Smooth muscle cell (in vitro differentiated cells): Measurements from ENCODE around the gene ROBO1. TPM values are rescaled to one million over a fixed set of nuclear protein-coding genes. Genes with fewer than 3 reads are reported as not detected.

Experiments
- DNase-seq: peaks from one replicate; lab custom pipeline; 2025; ENCODE audit not compliant: unreplicated experiment; lab: John Stamatoyannopoulos, UW
- H2AFZ ChIP-seq: fragments of 200-600 bp; sonication (generic); 2 replicates; pipeline ENCODE4 v1.6.0; 2016; ENCODE audit warnings: antibody characterized with exemption, low read depth, mild to moderate bottlenecking
- H3F3A ChIP-seq: fragments of 200-600 bp; sonication (generic); 2 replicates; pipeline ENCODE4 v1.6.0; 2017; ENCODE audit warnings: antibody characterized with exemption, low read depth
- H3K27ac ChIP-seq: fragments of 200-600 bp; sonication (generic); 2 replicates; pipeline ENCODE4 v1.5.1; 2016; ENCODE audit warnings: low read depth, mild to moderate bottlenecking
- H3K27me3 ChIP-seq: fragments of 200-600 bp; sonication (generic); 2 replicates; pipeline ENCODE4 v1.6.1; 2016; ENCODE audit warnings: low read depth, mild to moderate bottlenecking
- H3K36me3 ChIP-seq: fragments of 200-600 bp; sonication (generic); 2 replicates; pipeline ENCODE4 v1.5.1; 2016; ENCODE audit warnings: low read depth
- H3K4me1 ChIP-seq: fragments of 200-600 bp; sonication (generic); 2 replicates; pipeline ENCODE4 v1.5.1; 2016; ENCODE audit warnings: low read depth
- H3K4me2 ChIP-seq: fragments of 200-600 bp; sonication (generic); 2 replicates; pipeline ENCODE4 v1.6.0; 2016; ENCODE audit warnings: mild to moderate bottlenecking
- H3K4me3 ChIP-seq: fragments of 200-600 bp; sonication (generic); 2 replicates; pipeline ENCODE4 v1.5.1; 2016; ENCODE audit warnings: mild to moderate bottlenecking
- H3K79me2 ChIP-seq: fragments of 200-600 bp; sonication (generic); 2 replicates; pipeline ENCODE4 v1.6.0; 2016; ENCODE audit warnings: low read depth, mild to moderate bottlenecking
- H3K9ac ChIP-seq: fragments of 200-600 bp; sonication (generic); 2 replicates; pipeline ENCODE4 v1.6.0; 2016; ENCODE audit warnings: low read depth
- H3K9me3 ChIP-seq: fragments of 200-600 bp; sonication (generic); replicated peaks from 2 replicates; pipeline ENCODE4 v1.5.1; 2016; ENCODE audit warnings: low read depth
- H4K20me1 ChIP-seq: fragments of 200-600 bp; sonication (generic); 2 replicates; pipeline ENCODE4 v1.6.0; 2016; ENCODE audit warnings: low read depth
- WGBS: methylation state at CpG from one replicate; pipeline ENCODE4 v1.1.7; 2016; ENCODE audit warnings: low lambda C conversion rate; 5-methylcytosine and 5-hydroxymethylcytosine counted together
- polyA plus RNA-seq: library from polyadenylated mRNA; unstranded; fragments of >200 nt; fragmentation: Nextera tagmentation; extraction: Ambion mirVana; gene quantifications from 2 replicates; pipeline ENCODE4 v1.2.1, GENCODE V29; 2016
- total RNA-seq: library from RNA; depleted of rRNA; stranded (reverse); fragments of >200 nt; gene quantifications from 2 replicates; pipeline ENCODE4 v1.2.3, GENCODE V29; 2014
- TF ChIP-seq, protein P1 (sequence below): fragments of 200-600 bp; sonication (generic); IDR thresholded peaks from 2 replicates; pipeline ENCODE4 v1.5.1; 2017; ENCODE audit warnings: borderline replicate concordance, mild to moderate bottlenecking, antibody characterized with exemption; ENCODE audit not compliant: insufficient read depth, poor library complexity, severe bottlenecking

ROBO1 gene
- total and polyA plus RNA-seq, 2 experiments from 2014 or later = 30.5 to 79.5 TPM

DNA sequence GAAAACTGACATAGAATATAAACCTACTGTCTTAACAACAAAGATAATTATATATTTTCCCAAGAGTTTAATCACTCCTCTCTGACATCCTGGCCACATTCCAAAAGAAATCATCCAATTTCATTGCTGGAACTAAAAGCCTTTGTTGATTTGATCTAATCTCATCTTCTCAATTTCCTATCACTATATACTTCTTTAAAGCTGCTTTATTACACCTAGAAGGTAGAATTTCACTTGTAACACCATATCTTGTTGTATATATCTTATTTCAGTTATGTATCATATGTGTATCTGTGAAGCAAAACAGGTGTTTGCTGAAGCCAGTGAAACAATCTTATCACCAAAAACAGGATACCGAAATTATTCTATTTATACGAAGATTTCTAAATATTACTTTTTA lies 740.2 kb downstream of the ROBO1 start:
- H2AFZ ChIP-seq = no peak overlapping the region
- TF ChIP-seq, protein P1, sequence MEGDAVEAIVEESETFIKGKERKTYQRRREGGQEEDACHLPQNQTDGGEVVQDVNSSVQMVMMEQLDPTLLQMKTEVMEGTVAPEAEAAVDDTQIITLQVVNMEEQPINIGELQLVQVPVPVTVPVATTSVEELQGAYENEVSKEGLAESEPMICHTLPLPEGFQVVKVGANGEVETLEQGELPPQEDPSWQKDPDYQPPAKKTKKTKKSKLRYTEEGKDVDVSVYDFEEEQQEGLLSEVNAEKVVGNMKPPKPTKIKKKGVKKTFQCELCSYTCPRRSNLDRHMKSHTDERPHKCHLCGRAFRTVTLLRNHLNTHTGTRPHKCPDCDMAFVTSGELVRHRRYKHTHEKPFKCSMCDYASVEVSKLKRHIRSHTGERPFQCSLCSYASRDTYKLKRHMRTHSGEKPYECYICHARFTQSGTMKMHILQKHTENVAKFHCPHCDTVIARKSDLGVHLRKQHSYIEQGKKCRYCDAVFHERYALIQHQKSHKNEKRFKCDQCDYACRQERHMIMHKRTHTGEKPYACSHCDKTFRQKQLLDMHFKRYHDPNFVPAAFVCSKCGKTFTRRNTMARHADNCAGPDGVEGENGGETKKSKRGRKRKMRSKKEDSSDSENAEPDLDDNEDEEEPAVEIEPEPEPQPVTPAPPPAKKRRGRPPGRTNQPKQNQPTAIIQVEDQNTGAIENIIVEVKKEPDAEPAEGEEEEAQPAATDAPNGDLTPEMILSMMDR = no peak
- WGBS = 87% methylated on average over 2 of the region's 2 CpGs

DNA sequence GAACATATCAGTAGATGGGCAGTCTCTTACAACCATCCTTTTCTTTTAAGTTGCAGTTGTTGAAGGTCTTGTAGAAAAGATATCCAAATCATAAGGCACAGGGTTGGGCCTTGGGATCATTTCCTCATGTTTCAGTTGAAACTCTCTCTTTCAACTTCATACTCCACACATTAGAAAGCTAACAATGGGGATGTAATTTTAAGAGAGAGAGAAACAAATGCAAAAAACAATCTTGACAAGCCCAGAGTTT lies 747.9 kb downstream of the ROBO1 start:
- peak overlapping the region; percentile 94 for H3K4me2 ChIP-seq
- no peak overlapping the region for H3K27ac ChIP-seq
- peaks cover 22% of the 10 kb centered on the region for H3K4me1 ChIP-seq
- no peak for DNase-seq
- peak overlapping the region; percentile 80 for H3K4me3 ChIP-seq
- peaks cover 24% of the 10 kb centered on the region for H4K20me1 ChIP-seq
- no peaks in the 10 kb centered on the region for H3K9me3 ChIP-seq
- TF ChIP-seq, protein P1 = no peak
- H3K27me3 ChIP-seq = no peaks in the 10 kb centered on the region
- no peak overlapping the region for H3K9ac ChIP-seq
- H3K36me3 ChIP-seq = no peaks in the 10 kb centered on the region
- peak overlapping the region; percentile 14 for H2AFZ ChIP-seq
- no peaks in the 10 kb centered on the region for H3F3A ChIP-seq
- H3K79me2 ChIP-seq = peaks cover 29% of the 10 kb centered on the region

More for the DNA sequence above, 740.2 kb downstream of the ROBO1 start:
- Histone ChIP-seq H3K79me2 (no peaks in the 10 kb centered on the region), H3K4me2 (no peak overlapping the region), H3F3A (no peaks in the 10 kb centered on the region), H3K36me3 (no peaks in the 10 kb centered on the region), H3K27me3 (no peaks in the 10 kb centered on the region), H4K20me1 (no peaks in the 10 kb centered on the region), H3K9me3 (no peaks in the 10 kb centered on the region), H3K4me1 (no peaks in the 10 kb centered on the region), H3K27ac (no peak overlapping the region), H3K9ac (no peak overlapping the region), H3K4me3 (no peak overlapping the region)
- no peak for DNase-seq

DNA sequence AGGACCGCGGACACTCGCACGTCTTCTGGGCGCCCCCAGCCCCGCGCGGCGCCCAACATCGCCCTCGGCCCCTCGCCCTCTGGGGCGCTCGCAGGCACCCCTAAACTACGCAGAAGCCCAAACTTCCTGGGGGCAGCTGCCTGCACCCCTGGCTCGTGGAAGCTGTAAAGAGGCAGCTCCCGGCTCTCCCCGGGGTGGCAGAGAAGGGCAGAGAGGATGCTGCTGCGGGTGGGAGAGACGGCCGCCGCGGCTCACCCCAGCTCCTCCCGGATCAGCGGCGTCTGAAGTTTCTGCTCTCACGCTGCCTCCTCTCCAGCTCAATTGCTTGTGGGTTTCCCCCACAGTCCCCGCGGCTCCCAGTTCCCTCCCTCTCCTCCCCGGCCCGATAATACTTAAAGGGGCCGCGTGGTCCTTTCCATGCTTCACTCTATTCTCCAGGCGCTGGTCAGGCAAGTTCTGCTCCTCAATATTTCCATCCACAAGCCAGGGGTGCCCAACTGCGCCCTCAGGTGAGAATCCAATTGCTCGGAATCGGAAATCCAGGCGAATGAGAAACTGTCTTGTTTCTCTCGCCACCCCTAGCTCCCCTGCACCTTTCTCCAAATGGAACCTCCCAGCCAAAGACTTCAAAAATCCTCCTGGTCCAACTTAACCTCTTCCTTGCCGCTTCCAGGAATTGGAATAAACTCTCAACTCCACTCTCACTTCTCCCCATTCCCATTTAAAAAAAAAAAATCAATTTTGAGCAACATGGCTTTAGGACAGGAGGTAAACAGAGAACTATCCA lies 748.5 kb downstream of the ROBO1 start:
- peaks cover 27% of the 10 kb centered on the region for H3K4me1 ChIP-seq
- peak; percentile 40 for DNase-seq
- peak overlapping the region; percentile 94 for H3K4me2 ChIP-seq
- WGBS = under 1% methylated on average over 35 of the region's 40 CpGs
- no peaks in the 10 kb centered on the region for H3K36me3 ChIP-seq
- H3K79me2 ChIP-seq = peaks cover 34% of the 10 kb centered on the region
- TF ChIP-seq, protein P1 = no peak
- peak overlapping the region; percentile 94 for H3K27ac ChIP-seq
- peak overlapping the region; percentile 80 for H3K4me3 ChIP-seq
- H3K9ac ChIP-seq = peak overlapping the region; percentile 95
- peak overlapping the region; percentile 87 for H2AFZ ChIP-seq
- H3F3A ChIP-seq = no peaks in the 10 kb centered on the region
- H3K27me3 ChIP-seq = no peaks in the 10 kb centered on the region
- peaks cover 29% of the 10 kb centered on the region for H4K20me1 ChIP-seq
- H3K9me3 ChIP-seq = no peaks in the 10 kb centered on the region

DNA sequence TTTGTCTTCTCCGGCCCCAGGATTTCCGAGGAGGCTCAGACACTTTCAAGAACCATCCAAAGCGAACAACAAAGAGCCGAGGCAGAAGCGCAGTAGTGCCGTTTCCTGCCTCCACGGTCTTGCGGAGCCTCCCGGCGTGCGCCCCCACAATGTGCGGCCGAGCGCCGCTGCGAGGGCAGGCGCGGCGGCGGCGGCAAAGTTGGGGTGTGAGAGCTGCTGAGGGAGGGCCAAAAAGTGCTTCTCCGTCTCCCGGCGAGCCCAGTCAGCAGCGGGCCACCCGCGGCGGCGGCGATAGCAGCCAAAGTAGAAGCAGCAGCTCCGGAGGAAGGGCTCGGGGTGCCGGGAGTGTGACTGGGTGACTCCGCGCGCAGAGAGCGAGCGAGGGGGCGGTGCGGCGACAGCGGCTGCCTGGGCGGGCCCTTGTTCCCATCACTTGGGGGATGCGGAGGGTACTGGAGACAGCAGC lies 749.1 kb downstream of the ROBO1 start:
- Histone ChIP-seq H3K36me3 (no peaks in the 10 kb centered on the region), H3K4me2 (peak overlapping the region; percentile 94), H3K4me1 (peaks cover 33% of the 10 kb centered on the region), H3K9ac (peak overlapping the region; percentile 95), H3K79me2 (peaks cover 41% of the 10 kb centered on the region), H3K4me3 (peak overlapping the region; percentile 80), H3K27ac (peak overlapping the region; percentile 94), H4K20me1 (peaks cover 35% of the 10 kb centered on the region), H3K9me3 (no peaks in the 10 kb centered on the region), H3F3A (no peaks in the 10 kb centered on the region), H2AFZ (peak overlapping the region; percentile 87), H3K27me3 (no peaks in the 10 kb centered on the region)
- peak; percentile 39 for DNase-seq
- WGBS = under 1% methylated on average over 40 of the region's 44 CpGs
- TF ChIP-seq, protein P1 = no peak
